RKO (cell line): ENCODE data around the gene MYO16.
A peak's percentile ranks its signal among the peaks of the same experiment; 100 is the strongest.
"Not testable (repeated sequence)": the region's sequence is repeated elsewhere in the genome, so short reads cannot be mapped to it uniquely, and the experiment has no call there.

Experiments
- DNase-seq: peaks from one replicate; pipeline ENCODE4 v3.0.0-alpha.2; 2016; ENCODE audit warnings: low spot score

MYO16 gene

DNA sequence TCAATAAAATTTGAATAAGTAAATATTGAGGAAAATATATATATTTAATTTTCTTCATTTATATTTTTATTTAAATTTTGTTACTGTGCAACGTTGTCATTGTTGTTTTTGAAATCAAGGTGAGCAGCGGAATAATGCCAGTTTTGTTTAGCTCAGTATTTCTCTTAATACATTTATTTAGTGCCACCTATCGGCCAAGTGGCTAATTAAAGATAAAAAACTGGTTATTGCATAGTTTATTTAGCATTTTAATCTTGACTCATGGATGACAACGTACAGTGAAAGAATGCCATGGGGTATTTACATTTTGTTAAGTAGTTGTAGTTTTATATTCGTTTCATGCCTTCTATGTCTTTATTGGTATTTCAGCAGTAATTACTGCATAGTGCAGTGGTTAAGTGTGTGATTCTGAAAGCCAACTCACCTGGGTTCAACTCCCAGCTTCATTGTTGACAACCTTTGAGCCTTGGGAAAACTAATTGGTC, 265.9 kb downstream of the MYO16 start:
- DNase-seq, result peak; percentile 77

- DNase-seq, result peak; percentile 73
Observed at GRCh38 chr13:108897955-108898354, 268.5 kb downstream of the MYO16 start.

- no peak for DNase-seq
Observed at GRCh38 chr13:108902405-108903155, 273.2 kb downstream of the MYO16 start.

DNA sequence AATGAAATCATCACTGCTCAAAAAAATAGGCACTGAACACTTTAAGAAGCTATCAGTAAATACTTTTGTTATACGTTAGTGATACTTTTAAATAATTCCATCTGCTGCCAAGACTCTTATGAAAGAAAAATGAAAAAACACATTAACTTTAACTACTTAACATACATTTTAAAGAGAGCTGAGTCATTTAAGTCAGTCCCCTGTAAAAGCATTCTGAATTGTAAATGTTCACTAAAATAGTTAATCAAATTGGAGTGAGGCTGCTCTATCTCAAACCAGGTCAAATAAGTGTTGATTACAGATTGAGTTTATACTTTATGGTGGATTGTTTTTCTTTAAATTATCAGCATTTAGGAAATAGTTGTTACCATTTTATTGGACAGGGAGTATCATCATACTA, 274.2 kb downstream of the MYO16 start:
- DNase-seq, result no peak

DNA sequence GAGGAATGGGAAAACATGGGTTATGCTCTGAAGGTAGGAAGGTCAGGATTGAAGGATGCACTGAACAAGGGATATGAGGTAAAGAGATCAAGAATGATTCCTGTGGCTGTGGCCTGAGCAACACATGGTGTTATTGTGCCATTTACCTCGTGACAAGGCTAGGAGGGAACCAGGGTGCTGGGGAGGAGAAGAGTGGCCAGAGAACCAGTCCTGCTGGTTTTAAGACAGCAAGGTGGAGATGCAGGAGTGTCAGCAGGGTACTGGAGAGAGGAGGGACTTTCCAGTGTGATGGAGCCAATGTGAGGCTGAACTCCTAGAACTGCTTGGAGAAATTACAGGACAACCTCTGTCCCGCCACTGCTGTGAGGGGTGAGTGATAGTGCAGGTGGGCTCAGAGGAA, 282.4 kb downstream of the MYO16 start:
- DNase-seq, result no peak

- DNase-seq, result not testable (repeated sequence)
Observed at GRCh38 chr13:108913731-108914130, 284.3 kb downstream of the MYO16 start.

- peak; percentile 73 for DNase-seq
Observed at GRCh38 chr13:108915095-108915633, 285.8 kb downstream of the MYO16 start.

DNA sequence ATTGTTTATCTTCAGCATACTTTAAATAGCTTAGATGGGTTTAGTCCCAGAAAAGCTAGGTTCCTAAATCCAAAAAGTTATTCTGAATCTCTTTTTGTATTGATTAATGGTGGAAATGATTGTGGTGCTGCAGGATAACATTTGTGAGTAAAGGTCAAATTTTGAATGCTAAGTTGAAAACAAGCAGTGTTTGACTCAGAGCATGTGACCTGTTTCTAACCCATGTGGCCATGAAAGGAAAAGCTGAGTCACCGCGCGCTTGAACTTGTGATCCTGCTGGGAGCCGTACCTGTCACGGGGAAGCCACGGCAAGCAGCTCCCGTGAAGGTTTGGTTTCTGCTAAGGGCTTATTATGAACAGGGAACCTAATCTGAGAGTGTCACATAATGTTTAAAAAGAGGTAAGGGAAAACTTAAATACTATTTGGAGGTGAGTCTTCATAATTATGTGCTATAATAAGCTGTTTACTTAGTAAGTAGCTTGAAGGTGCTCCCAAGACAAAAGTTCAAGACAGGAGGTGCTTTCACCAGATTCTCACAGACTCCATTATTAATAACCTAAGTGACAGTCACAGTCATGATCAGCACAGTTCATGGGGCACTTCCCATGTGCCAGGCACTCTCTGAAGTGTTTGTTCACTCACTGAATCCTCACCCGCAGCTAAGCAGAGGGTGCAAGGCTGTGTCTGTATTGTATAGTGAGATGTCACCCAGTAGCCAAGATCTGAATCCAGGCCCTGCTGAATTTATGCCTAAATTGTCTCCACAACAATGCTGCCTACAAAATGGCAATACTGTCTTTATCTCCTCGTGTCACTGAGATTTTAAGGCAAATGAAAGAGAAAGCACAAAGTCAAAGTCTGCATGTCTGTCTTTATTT, 286.5 kb downstream of the MYO16 start:
- peak; percentile 91 for DNase-seq

DNA sequence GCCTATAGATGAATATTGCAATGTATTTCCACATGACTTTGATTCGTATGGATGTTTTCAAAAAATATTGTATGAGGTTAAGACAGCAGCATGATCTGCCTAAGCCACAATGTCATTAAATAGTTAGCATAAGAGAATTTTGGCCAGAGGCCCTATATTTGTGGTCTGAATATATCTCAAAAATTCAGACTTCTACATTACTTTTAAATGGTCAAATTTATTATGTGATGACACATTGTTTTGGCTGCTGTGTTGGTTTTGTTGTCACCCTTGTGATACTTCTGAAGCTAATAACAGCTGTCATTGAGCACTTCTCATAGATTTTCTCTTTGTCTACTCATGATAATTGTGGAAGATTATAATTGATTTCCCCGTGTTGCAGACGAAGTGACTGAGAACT, 288.2 kb downstream of the MYO16 start:
- no peak for DNase-seq

- DNase-seq, result no peak
Observed at GRCh38 chr13:108919036-108919907, 289.9 kb downstream of the MYO16 start.

- DNase-seq, result no peak
Observed at GRCh38 chr13:108920137-108920536, 290.7 kb downstream of the MYO16 start.

GRCh38 chr13:108921238-108921637, 291.8 kb downstream of the MYO16 start:
- no peak for DNase-seq

- DNase-seq, result no peak
Observed at GRCh38 chr13:108922108-108922507, 292.7 kb downstream of the MYO16 start.

- DNase-seq, result no peak
Observed at GRCh38 chr13:108923386-108924047, 294.1 kb downstream of the MYO16 start.

DNA sequence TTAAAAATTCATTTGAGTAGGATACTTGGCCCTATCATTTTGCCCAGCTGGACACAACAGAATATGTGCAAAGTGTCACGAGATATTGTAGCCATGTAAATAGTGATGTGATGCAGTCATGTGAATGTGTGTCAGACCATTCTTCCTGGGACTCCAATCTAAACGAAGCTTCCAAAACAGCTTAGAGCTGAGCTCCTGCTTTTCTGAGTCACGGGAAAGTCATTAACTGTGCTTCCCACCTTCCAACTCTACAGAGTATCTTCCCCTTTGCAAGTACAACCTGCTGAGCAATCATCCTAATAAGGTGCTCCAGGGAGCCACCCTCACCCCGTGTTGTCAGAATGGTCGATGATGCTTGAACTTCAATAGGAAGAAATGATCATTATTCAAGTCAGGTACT, 294.7 kb downstream of the MYO16 start:
- DNase-seq, result peak; percentile 28

- DNase-seq, result no peak
Observed at GRCh38 chr13:108924541-108924940, 295.1 kb downstream of the MYO16 start.

GRCh38 chr13:108925070-108925469, 295.7 kb downstream of the MYO16 start:
- DNase-seq, result no peak

GRCh38 chr13:108926862-108927261, 297.5 kb downstream of the MYO16 start:
- DNase-seq, result no peak

GRCh38 chr13:108927615-108928014, 298.2 kb downstream of the MYO16 start:
- no peak for DNase-seq

GRCh38 chr13:108929532-108930206, 300.3 kb downstream of the MYO16 start:
- DNase-seq, result no peak

GRCh38 chr13:108932196-108932595, 302.8 kb downstream of the MYO16 start:
- no peak for DNase-seq
